Subcutaneous adipose tissue (tissue), 4 donors: ENCODE results near the gene KCTD3. TPM values are rescaled to one million over a fixed set of nuclear protein-coding genes. Genes with fewer than 3 reads are reported as not detected.

Experiments
- CTCF ChIP-seq: fragments of 450-650 bp; IDR thresholded peaks from one replicate; pipeline ENCODE4 v1.5.1; 2016; ENCODE audit warnings: low read depth, mild to moderate bottlenecking, control low read depth, antibody characterized with exemption, moderate library complexity
- total RNA-seq, 4 donors: library from RNA; depleted of rRNA; stranded (reverse); fragments of >200 nt; gene quantifications; one replicate each; pipeline ENCODE4 v1.1.0, GENCODE V29; 2016

The KCTD3 gene
- total RNA-seq, 4 donors from 2014 or later: 56.1 to 79.2 (median 65.1) TPM

GRCh38 chr1:215526147-215526845, 40.8 kb upstream of the KCTD3 start:
- TF ChIP-seq CTCF: no peak

- TF ChIP-seq CTCF: no peak
Observed at GRCh38 chr1:215526846-215527151, 40.3 kb upstream of the KCTD3 start.

DNA sequence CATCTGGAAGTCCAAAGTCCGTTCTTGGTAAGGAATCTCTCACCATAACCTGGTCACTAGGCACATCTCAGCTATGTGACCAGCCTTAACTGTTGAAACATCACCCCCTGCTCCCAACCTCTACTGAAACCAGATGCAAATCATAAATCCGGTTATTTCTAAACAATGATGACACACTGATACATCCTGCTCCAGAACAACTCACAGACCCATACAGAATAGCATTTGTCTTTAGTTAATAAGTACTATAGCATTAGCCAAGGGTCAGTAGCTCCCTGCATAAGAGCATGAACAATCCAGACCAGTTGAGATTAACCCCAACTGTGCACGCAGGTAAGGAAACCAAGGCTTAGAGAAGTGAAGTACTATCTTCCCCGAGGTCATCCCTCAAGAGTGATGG, 38.0 kb upstream of the KCTD3 start:
- TF ChIP-seq CTCF: no peak

DNA sequence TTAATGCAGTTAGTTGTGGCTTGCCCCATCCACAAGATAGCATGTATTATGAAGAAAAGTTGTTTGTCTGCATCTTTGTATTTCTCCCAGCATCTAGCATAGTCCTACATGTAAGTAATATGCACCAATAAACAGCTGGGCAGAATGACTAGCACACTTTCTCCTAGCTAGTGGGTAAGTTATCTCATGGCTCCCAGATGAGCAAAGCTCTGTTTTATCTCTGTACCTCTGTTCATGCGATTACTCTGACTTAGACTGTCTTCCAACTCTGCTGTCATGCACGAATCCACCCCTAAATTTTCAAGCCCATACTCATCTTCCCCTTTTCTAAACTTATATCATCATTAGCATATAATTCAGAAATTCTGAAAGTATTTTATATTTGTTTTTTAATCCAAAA, 37.5 kb upstream of the KCTD3 start:
- TF ChIP-seq CTCF: no peak

- no peak for TF ChIP-seq CTCF
Observed at GRCh38 chr1:215530401-215530984, 36.6 kb upstream of the KCTD3 start.

DNA sequence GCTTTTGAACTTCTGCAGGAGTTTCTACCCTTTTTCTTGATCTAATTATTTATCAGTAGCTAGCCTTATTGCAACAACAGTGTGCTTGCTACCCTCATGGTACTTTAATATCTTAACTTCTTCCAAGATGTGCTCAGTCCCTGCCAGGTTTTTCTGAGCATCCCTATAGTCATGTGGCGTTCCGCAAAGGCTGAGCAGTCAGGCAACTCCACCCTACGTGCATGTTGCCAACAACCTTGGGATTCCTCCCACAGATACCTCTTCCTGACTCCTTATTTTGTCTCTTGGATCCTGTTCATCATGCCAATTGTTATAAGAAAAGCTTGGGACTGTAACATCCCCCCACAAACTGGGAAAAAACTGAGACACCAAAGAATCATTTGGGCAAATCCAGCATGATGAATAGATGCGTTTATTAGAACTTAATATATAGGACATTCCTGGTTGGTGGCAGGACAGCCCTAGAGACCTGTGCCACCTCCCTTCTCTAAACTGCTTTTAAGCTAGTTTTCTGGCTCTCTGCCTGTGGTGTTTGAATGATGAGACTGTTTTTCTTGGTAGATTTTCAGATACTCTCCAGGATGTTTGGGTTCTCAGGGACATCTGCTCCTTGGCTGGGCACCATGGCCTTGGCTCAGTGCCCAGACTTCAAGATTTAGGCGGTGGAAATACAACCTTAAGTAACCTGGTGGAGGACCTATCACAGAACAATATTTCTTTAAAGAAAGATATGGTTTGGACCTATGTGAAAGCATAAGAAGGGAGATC, 27.1 kb upstream of the KCTD3 start:
- no peak for TF ChIP-seq CTCF

DNA sequence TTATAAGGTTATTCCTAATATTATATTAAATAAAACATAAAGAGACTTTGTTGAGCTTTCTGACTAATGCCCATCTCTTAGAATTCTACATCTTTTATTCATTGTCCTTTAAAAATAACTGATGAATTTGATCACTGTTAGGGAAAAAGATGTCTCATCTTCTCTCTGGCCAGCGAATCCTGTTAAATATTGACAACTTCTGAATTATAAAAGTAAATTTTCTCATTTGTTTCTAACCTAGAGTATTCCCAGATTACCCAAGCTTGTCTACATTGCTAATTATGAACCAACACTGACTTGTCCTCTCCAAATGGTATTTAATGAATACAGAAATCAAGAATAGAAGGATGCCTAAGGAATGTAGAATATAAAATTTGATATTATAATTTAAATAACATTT, 24.8 kb upstream of the KCTD3 start:
- TF ChIP-seq CTCF: no peak
